Hematopoietic multipotent progenitor cell (in vitro differentiated cells): ENCODE measurements around the gene GSX2. TPM values are rescaled to one million over a fixed set of nuclear protein-coding genes. Genes with fewer than 3 reads are reported as not detected.

Source experiments
- DNase-seq, 3 donors: peaks; one replicate each; pipeline ENCODE4 v3.0.0-alpha.2; 2011 to 2015; ENCODE audit warnings: low read depth in 2 of 3, low spot score in 2 of 3
- total RNA-seq: library from RNA; depleted of rRNA; stranded (reverse); fragments of >200 nt; gene quantifications from one replicate; pipeline ENCODE4 v1.2.3, GENCODE V29; 2012

GSX2 gene
- total RNA-seq, 1 donor: not detected

DNA sequence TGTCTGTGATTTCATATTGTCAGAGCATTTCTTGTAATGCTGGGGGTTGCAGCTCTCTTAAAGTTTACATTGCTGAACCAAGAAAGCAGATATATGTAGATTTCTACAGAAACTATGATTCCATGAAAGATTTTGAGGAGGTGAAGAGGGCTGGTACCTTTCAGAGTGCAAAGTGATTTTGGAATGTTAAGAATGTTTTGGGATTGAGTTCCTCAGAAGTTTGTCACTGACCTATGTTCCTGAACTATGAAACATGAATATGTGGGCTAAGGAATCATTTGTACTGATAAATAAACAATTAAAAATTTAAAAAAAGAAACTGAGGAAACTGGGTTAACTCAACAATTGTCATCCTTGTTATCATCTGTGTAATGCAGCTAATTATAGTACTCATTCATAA is 23.3 kb upstream of the GSX2 start:
- no peak for DNase-seq

DNA sequence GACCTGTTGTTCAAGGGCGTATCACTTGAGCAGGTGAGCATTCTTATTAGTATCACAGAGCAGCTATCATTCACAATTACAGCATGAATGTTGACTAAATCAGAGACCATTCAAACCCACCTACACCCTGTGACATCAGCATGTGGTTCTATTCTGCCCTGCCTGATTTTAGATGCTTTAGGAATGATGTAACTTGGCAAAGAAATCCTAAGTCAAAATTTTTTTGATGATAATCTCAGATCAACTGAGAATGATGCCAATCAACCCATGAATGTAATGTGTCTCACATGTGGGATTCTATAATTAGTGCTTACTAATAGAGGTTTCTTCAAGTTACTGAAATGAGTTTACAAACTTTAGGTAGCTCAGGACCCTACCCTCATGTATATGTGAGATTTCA is 22.2 kb upstream of the GSX2 start:
- DNase-seq: no peak

- DNase-seq: no peak
These were observed 17.8 kb upstream of the GSX2 start for GRCh38 chr4:54082168-54082567.

DNA sequence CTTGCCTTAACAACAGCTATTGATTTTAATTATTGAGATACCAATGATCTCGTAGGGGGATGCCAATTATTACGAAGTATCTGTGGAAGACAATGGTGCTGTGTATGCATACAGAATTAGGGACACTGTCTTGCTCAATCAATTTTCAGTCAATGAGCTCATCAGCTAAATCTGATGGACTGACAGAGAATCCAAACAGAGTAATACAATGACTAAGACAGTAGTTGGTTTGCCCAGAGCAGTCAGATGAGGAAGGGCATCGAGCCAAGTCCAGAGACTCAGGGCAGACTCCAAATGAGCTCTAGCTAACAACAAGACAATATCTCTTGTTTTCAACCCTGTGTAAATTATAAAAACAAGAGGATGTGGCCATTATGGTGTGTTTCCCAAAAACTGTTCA is 14.7 kb upstream of the GSX2 start:
- DNase-seq: no peak

GRCh38 chr4:54089875-54090274 is 10.1 kb upstream of the GSX2 start:
- no peak for DNase-seq

- DNase-seq: no peak
These were observed 9.6 kb upstream of the GSX2 start for GRCh38 chr4:54090404-54090803.

DNA sequence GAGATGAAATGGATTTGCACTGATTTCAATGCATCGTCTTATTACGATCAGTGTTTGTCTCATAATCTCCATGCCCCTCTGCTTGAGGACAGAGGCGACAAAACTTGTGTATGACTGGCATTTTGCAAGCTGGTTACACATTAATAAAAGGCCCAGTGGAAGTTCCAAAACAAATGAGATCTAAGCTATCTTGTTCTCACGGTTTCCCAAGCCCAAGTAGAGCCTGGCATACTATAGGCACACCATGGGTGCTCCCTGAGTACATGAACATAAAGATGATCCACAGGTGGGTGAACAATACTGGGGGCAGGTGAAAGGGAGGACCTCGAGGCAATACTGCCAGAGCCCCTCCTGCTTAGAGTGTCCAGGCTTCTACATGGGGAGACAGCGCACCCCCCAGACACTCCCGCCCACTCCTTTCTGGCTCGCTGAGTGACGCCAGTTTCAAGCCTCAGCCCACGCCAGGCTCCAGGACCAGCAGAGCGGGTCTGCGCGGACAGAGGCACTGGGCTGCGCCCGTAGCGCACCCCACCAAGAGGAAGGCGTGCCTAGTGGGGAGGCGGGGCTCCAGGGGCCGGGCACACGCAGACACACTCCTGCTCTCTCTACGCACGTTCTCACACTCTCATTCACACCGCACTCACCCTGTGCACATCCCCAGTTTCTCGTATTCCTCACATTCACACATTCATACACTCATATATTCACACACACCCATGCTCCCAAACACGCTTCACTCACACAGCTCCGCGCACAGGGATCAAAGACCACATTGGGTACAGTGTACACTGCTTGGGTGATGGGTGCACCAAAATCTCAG is 8.9 kb upstream of the GSX2 start:
- DNase-seq: peak in 1 of 3 donors; percentile 6

GRCh38 chr4:54091637-54092404 is 8.1 kb upstream of the GSX2 start:
- peak; percentile 64 to 77 (median 76) for DNase-seq

- peak in 1 of 3 donors; percentile 23 for DNase-seq
These were observed 7.3 kb upstream of the GSX2 start for GRCh38 chr4:54092405-54093323.

GRCh38 chr4:54093324-54094240 is 6.4 kb upstream of the GSX2 start:
- peak in 1 of 3 donors; percentile 46 for DNase-seq

DNA sequence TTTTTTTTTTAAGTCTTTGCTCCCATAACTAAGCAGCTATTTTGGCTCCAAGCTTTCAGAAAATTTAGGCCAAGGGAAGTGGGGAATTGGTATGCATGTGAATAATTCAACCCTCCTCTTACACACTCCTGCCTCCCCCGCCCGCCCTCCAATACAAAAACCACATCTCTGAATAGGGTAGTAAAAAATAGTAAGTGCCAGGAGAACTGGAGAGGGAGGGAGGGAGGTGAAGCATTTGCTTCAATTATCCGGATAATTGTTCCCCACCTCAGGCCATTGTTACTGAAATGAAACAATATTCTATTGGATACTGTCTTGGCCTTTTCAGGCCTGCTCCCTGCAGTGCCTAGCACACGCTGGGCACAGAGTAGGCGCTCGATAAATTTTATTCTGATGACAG is 5.5 kb upstream of the GSX2 start:
- DNase-seq: peak in 1 of 3 donors; percentile 4

DNA sequence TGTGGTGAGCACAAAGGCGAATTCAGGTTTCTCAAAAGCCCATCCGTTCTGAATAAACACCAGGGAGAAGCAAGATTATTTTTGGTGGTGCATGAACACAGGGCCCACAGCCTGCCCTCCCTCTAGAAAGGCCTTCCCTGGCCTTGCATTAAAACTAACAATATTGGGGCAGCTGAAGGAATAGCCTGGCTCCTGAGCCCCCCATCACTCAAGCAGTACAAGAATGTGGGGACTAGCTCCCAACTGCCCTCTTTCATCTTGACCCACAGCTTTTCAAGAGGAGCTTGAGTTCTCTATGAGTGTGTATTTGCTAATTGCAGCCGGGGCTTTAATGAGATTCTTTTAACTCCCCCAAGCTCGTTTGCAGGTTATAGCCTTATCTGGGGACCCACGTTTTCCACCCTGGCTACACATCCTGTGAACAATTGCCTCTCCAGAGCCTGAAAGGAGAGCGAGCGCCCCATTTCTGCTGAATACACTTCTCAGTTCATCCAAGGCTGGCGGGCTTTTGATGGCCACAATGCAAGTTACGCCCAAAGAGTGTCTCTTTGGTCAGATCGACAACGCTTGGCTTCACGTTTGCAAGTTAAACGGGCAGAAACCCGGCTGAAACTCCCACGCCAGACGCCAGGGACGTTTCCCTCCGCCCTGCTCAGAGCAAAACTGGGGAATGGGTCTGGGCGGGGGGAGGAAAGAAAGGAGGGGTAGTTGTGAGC is 4.7 kb upstream of the GSX2 start:
- peak in 1 of 3 donors; percentile 22 for DNase-seq

DNA sequence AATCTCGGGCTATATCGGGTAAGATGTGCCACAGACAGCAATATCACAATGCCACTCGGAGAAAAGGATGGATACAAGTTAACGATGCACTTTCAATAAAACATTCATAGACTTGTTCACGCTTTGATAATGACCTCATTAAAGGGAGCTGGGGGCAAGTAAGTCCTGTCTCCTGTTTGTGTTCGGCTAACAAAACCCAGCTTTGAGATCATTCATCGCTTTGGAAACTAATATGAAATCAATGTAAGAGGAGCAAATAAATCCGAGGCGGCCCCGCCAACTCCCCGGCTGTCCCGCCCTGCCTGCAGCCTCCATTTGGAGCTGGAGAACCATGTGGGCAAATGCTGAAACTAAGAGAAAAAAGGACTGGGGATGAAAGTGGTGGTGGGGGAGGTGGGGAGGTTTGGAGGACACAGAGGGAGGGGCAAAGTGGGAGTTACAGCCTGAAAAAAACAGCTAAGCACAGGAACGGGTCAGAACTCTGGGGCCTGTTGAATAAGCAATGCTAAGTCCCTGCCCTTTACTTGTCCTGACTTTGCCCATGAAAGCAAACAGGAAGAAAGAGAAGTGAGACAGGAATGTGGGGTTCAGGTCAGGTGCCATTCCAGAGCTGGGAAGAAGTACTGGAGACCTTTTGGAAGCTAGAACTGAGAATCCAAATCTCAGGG is 3.5 kb upstream of the GSX2 start:
- peak in 1 of 3 donors; percentile 4 for DNase-seq

- DNase-seq: no peak
These were observed 2.8 kb upstream of the GSX2 start for GRCh38 chr4:54097152-54097551.

DNA sequence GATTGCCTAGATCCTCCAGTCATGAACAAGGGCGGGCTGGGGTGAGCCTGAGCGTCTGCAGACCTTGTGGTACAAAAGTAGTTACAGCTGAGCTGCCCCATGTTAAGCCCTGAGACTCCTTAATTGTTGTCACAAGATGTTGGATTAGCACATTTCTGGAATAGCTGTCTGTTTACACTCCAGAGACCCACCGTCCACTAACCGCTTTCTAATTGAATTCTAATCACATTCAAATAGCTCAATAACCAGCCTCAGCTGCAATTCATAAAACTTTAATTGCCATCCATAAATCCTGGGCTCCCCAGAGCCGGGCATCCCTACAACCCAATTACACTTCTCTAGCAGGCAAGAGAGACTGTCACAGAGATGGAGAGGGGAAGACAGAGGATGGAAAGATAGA is 1.6 kb upstream of the GSX2 start:
- no peak for DNase-seq

GRCh38 chr4:54099287-54099747 is 646 bp upstream of the GSX2 start:
- no peak for DNase-seq

- peak in 1 of 3 donors; percentile 26 for DNase-seq
These were observed 729 bp downstream of the GSX2 start for GRCh38 chr4:54100595-54101189.
